ENCODE results near the gene HNRNPM. TPM values are rescaled to one million over a fixed set of nuclear protein-coding genes. Genes with fewer than 3 reads are reported as not detected.
A peak's percentile ranks its signal among the peaks of the same experiment; 100 is the strongest.
"Not testable (repeated sequence)": the region's sequence is repeated elsewhere in the genome, so short reads cannot be mapped to it uniquely, and the experiment has no call there.

Gene HNRNPM
- 107 TPM for total RNA-seq

GRCh38 chr19:8444677-8445487, at the start of gene HNRNPM:
Gene HNRNPM, plus strand, starts transcription at chr19:8444975. Its CDS starts 24 bp downstream, at chr19:8444999.
- ATAC-seq, result peak; percentile 96

- no peak for ATAC-seq
Observed at GRCh38 chr19:8395621-8396082, 49.1 kb upstream of the HNRNPM start.

GRCh38 chr19:8396185-8396562, 48.6 kb upstream of the HNRNPM start:
- no peak for ATAC-seq

- peak; percentile 58 for ATAC-seq
Observed at GRCh38 chr19:8396563-8397203, 48.1 kb upstream of the HNRNPM start.

- ATAC-seq, result peak; percentile 3
Observed at GRCh38 chr19:8397271-8397670, 47.5 kb upstream of the HNRNPM start.

GRCh38 chr19:8397746-8398310, 46.9 kb upstream of the HNRNPM start:
- ATAC-seq, result no peak

- no peak for ATAC-seq
Observed at GRCh38 chr19:8398311-8398771, 46.4 kb upstream of the HNRNPM start.

- ATAC-seq, result no peak
Observed at GRCh38 chr19:8399681-8400188, 45.0 kb upstream of the HNRNPM start.

GRCh38 chr19:8401981-8402411, 42.8 kb upstream of the HNRNPM start:
- peak; percentile 47 for ATAC-seq

- ATAC-seq, result no peak
Observed at GRCh38 chr19:8403098-8403819, 41.5 kb upstream of the HNRNPM start.

- no peak for ATAC-seq
Observed at GRCh38 chr19:8403820-8404109, 41.0 kb upstream of the HNRNPM start.

GRCh38 chr19:8404391-8405151, 40.2 kb upstream of the HNRNPM start:
- ATAC-seq, result no peak

GRCh38 chr19:8410718-8411117, 34.1 kb upstream of the HNRNPM start:
- ATAC-seq, result not testable (repeated sequence)

- ATAC-seq, result peak; percentile 100
Observed at GRCh38 chr19:8412783-8413628, 31.8 kb upstream of the HNRNPM start, which contains the start of gene MARCHF2. Gene MARCHF2, plus strand, starts transcription at chr19:8413305. Its CDS starts 8,536 bp downstream, at chr19:8421841.

GRCh38 chr19:8413629-8413995, 31.2 kb upstream of the HNRNPM start:
- no peak for ATAC-seq

GRCh38 chr19:8416796-8417195, 28.0 kb upstream of the HNRNPM start:
- ATAC-seq, result no peak

GRCh38 chr19:8421484-8422461, 23.0 kb upstream of the HNRNPM start:
- no peak for ATAC-seq

GRCh38 chr19:8423817-8424223, 21.0 kb upstream of the HNRNPM start:
- peak; percentile 96 for ATAC-seq

GRCh38 chr19:8425331-8425730, 19.4 kb upstream of the HNRNPM start:
- not testable (repeated sequence) for ATAC-seq

- ATAC-seq, result no peak
Observed at GRCh38 chr19:8426283-8426682, 18.5 kb upstream of the HNRNPM start.
